ENCODE measurements around the gene MGRN1.

Gene MGRN1

GRCh38 chr16:4675864-4676786 is 51.5 kb downstream of the MGRN1 start:
- no peak for DNase-seq (ENCODE audit: low spot score)

GRCh38 chr16:4676831-4677230 is 52.2 kb downstream of the MGRN1 start:
- DNase-seq (ENCODE audit: low spot score): no peak

GRCh38 chr16:4677390-4677789 is 52.8 kb downstream of the MGRN1 start:
- no peak for DNase-seq (ENCODE audit: low spot score)

- no peak for DNase-seq (ENCODE audit: low spot score)
These were observed 53.4 kb downstream of the MGRN1 start for GRCh38 chr16:4677994-4678393.

- no peak for DNase-seq (ENCODE audit: low spot score)
These were observed 54.0 kb downstream of the MGRN1 start for GRCh38 chr16:4678596-4678995.

GRCh38 chr16:4679156-4679849 is 54.7 kb downstream of the MGRN1 start:
- no peak for DNase-seq (ENCODE audit: low spot score)

- DNase-seq (ENCODE audit: low spot score): no peak
These were observed 55.4 kb downstream of the MGRN1 start for GRCh38 chr16:4679850-4680636.

- no peak for DNase-seq (ENCODE audit: low spot score)
These were observed 56.2 kb downstream of the MGRN1 start for GRCh38 chr16:4680673-4681470.

- no peak for DNase-seq (ENCODE audit: low spot score)
These were observed 57.0 kb downstream of the MGRN1 start for GRCh38 chr16:4681471-4682083.

GRCh38 chr16:4682084-4682591 is 57.5 kb downstream of the MGRN1 start:
- no peak for DNase-seq (ENCODE audit: low spot score)

GRCh38 chr16:4682616-4683254 is 58.1 kb downstream of the MGRN1 start:
- no peak for DNase-seq (ENCODE audit: low spot score)

- DNase-seq (ENCODE audit: low spot score): no peak
These were observed 58.8 kb downstream of the MGRN1 start for GRCh38 chr16:4683255-4684057.

- no peak for DNase-seq (ENCODE audit: low spot score)
These were observed 59.6 kb downstream of the MGRN1 start for GRCh38 chr16:4684058-4684715.

GRCh38 chr16:4684763-4685162 is 60.1 kb downstream of the MGRN1 start:
- DNase-seq (ENCODE audit: low spot score): no peak

GRCh38 chr16:4685292-4685691 is 60.7 kb downstream of the MGRN1 start:
- no peak for DNase-seq (ENCODE audit: low spot score)

- no peak for DNase-seq (ENCODE audit: low spot score)
These were observed 61.3 kb downstream of the MGRN1 start for GRCh38 chr16:4685776-4686496.

GRCh38 chr16:4686497-4687210 is 62.0 kb downstream of the MGRN1 start:
- no peak for DNase-seq (ENCODE audit: low spot score)

- no peak for DNase-seq (ENCODE audit: low spot score)
These were observed 62.8 kb downstream of the MGRN1 start for GRCh38 chr16:4687416-4687815.
